ENCODE data around the gene VDR. TPM values are rescaled to one million over a fixed set of nuclear protein-coding genes. Genes with fewer than 3 reads are reported as not detected.

VDR gene
- total RNA-seq, 2 donors from 2014 or later, result 124 to 140 TPM

DNA sequence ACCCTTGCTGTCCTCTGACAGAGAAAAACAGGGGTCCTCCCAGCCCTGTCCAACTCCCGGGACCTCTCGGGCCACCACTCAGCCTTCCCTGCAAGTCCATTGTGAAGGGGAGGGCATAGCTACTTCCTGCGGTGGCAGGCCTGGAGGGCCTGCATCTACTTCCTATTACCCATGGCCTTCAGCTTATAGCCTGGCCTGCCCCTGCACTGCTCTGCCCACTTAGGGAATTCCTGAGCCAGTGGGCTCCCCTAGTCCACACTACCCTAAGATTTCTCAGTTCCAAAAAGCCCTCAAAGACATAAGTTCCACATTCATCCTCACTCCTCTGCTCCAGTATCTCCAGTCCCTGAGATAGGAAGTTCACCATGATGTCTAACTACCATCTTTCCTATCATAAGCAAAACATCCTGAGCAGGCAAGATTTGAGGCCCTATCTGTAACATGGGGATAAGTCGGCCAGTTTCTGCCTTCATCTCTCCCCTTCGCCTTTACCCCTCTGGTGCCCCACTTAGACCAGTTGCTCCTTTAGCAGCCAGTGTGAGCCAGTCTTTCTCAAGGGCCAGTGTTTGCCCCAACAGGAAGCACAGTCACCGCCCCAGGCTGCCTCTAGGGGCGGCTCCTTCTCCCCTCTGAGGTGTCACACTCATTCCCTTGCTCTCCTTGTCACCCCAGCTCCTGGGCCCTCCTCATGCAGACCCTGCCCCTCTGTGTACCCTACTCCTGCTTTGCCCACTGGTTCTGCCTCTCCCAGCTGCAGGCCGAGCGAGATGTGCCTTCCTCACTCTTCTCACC, 96.0 kb downstream of the VDR start:
- TF ChIP-seq, protein P1, sequence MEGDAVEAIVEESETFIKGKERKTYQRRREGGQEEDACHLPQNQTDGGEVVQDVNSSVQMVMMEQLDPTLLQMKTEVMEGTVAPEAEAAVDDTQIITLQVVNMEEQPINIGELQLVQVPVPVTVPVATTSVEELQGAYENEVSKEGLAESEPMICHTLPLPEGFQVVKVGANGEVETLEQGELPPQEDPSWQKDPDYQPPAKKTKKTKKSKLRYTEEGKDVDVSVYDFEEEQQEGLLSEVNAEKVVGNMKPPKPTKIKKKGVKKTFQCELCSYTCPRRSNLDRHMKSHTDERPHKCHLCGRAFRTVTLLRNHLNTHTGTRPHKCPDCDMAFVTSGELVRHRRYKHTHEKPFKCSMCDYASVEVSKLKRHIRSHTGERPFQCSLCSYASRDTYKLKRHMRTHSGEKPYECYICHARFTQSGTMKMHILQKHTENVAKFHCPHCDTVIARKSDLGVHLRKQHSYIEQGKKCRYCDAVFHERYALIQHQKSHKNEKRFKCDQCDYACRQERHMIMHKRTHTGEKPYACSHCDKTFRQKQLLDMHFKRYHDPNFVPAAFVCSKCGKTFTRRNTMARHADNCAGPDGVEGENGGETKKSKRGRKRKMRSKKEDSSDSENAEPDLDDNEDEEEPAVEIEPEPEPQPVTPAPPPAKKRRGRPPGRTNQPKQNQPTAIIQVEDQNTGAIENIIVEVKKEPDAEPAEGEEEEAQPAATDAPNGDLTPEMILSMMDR (IDR thresholded peaks at IDR 0.05), result no peak
- Histone ChIP-seq H3K27ac (peak overlapping the region; percentile 90), H3K4me3 (no peak overlapping the region), H3K9ac (ENCODE audit: low read depth in 2 of 2, low read length in 2 of 2) (peak overlapping the region; percentile 4 to 45), H3K4me1 (peaks cover 10% of the 10 kb centered on the region), H3K27me3 (no peaks in the 10 kb centered on the region), H3K36me3 (no peaks in the 10 kb centered on the region), H3K9me3 (no peaks in the 10 kb centered on the region)
- intact Hi-C loops (cut with DNase I), result no loop called here
- DNase-seq, result no peak

DNA sequence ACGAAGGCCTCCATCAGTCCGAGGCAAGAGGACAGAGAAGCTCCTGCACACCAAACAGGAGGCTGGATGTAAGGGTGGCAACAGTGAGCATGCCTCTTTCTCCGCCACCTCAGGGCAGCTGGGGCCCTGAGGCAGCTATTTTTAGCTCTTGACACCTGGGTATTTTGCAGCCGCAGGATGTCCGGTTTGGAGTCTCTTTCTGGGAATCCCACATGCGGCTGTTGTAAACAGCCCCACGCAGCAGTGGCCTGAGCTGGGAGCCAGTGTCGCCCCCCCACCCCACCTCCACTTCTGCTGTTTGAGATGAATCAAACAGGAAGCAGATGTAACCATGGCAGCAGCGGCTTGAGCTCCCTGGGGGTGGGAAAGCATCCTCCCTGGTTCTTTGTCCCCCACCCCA, 96.7 kb downstream of the VDR start:
- TF ChIP-seq, protein P1 (IDR thresholded peaks at IDR 0.05), result no peak
- H3K9me3 ChIP-seq, result no peaks in the 10 kb centered on the region
- H3K27ac ChIP-seq, result peak overlapping the region; percentile 90
- H3K36me3 ChIP-seq, result no peaks in the 10 kb centered on the region
- DNase-seq, result peak; percentile 41
- H3K9ac ChIP-seq (ENCODE audit: low read depth in 2 of 2, low read length in 2 of 2), result peak overlapping the region; percentile 26 to 29
- H3K4me3 ChIP-seq, result no peak overlapping the region
- no peaks in the 10 kb centered on the region for H3K27me3 ChIP-seq
- peaks cover 7% of the 10 kb centered on the region for H3K4me1 ChIP-seq
- intact Hi-C loops (cut with DNase I), result no loop called here

DNA sequence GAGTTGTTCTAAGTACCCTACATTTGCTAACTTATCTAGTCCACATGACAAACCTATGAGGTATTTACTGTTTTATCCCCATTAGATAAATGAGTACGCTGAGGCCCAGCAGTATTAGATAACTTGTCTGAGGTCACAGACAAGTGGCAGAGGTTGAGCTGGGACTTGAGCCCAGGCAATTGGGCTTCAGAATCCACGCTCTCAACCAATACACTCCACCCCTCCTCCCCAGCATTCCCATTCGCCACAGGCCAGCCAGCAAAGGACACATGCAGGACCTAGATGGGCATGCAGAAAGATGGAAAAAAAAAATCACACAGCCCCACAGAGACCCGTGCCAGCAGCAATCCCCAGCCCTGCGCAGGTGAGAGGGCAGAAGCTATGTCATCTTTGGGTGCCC, 97.5 kb downstream of the VDR start:
- Histone ChIP-seq H3K36me3 (no peaks in the 10 kb centered on the region), H3K9me3 (no peaks in the 10 kb centered on the region), H3K4me3 (no peak overlapping the region), H3K27ac (peak overlapping the region; percentile 90), H3K27me3 (no peaks in the 10 kb centered on the region), H3K9ac (ENCODE audit: low read depth in 2 of 2, low read length in 2 of 2) (peak overlapping the region in 1 of 2 donors; percentile 29), H3K4me1 (peaks cover 7% of the 10 kb centered on the region)
- TF ChIP-seq, protein P1 (IDR thresholded peaks at IDR 0.05), result no peak
- DNase-seq, result no peak
- intact Hi-C loops (cut with DNase I), result no loop called here

DNA sequence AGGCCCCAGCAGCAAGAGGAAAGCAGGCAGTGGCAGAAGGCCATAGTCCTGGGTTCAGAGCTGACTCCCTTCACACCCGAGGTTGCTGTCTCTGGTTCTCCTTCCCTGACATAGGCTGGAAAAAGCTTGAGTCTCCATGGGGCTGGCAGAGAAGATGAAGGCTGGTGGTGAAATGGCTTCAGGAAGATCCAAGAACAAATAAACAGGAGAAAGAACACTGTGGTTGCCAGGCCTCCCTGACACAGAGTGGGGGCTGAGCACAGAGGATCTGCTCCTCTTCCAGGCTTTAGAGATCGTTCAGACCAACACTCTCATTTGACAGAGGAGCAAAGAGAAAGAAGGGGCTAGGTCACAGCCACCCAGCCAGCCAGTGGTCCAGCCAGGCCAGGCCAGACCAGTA, 99.4 kb downstream of the VDR start:
- no peaks in the 10 kb centered on the region for H3K36me3 ChIP-seq
- DNase-seq, result no peak
- intact Hi-C loops (cut with DNase I), result no loop called here
- H3K9ac ChIP-seq (ENCODE audit: low read depth in 2 of 2, low read length in 2 of 2), result no peak overlapping the region
- no peaks in the 10 kb centered on the region for H3K9me3 ChIP-seq
- no peak overlapping the region for H3K27ac ChIP-seq
- no peaks in the 10 kb centered on the region for H3K27me3 ChIP-seq
- peaks cover 7% of the 10 kb centered on the region for H3K4me1 ChIP-seq
- TF ChIP-seq, protein P1 (IDR thresholded peaks at IDR 0.05), result no peak
- no peak overlapping the region for H3K4me3 ChIP-seq

DNA sequence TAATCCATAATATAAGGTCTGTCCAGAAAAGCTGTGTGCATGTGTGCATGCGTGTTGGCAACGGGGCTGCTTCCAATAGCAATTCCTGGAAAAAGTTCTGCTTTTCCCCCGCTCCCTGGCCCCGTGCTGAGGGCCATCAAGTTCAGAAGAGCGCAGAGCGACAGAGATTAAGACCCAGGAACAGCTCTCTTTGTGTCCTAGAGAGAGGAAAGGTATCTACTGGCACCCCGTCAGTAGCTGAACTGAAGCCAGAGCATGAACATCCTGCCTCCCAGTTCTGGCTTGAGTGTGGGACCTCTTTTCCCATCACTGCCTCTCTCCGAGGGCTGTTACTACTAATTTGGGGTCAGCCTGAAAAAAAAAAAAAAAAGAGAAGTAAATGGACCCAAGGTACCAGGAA, 100.6 kb downstream of the VDR start:
- Histone ChIP-seq H3K9ac (ENCODE audit: low read depth in 2 of 2, low read length in 2 of 2) (no peak overlapping the region), H3K36me3 (no peaks in the 10 kb centered on the region), H3K4me1 (peaks cover 7% of the 10 kb centered on the region), H3K4me3 (no peak overlapping the region), H3K27ac (no peak overlapping the region), H3K27me3 (no peaks in the 10 kb centered on the region), H3K9me3 (no peaks in the 10 kb centered on the region)
- no peak for DNase-seq
- intact Hi-C loops (cut with DNase I), result loop anchor here (5.0 kb wide), 1 partner anchor 33 kb away; no protein-coding TSS in a partner anchor
- TF ChIP-seq, protein P1 (IDR thresholded peaks at IDR 0.05), result no peak
